ENCODE measurements around the gene NCKAP5.
"Not testable (repeated sequence)": the region's sequence is repeated elsewhere in the genome, so short reads cannot be mapped to it uniquely, and the experiment has no call there.

Gene NCKAP5

DNA sequence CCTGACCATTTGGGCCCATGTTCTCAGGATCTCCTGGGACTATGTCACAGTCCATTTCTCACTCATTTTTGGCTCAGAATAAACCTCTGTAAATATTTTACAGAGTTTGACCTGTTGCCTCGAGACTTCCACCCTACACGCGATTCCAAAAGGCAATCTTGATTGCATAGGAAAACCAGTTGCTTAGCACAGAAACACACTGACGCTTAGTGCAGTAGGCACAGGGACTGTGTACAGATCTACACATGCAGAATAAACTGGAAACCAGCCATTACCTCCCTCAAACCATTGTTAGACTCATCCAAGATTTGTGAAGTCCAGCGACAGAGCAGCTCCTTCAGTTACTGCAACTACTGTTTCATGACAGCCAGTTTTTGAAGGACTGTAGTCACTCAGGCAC is 73.0 kb downstream of the NCKAP5 start:
- DNase-seq: no peak

DNA sequence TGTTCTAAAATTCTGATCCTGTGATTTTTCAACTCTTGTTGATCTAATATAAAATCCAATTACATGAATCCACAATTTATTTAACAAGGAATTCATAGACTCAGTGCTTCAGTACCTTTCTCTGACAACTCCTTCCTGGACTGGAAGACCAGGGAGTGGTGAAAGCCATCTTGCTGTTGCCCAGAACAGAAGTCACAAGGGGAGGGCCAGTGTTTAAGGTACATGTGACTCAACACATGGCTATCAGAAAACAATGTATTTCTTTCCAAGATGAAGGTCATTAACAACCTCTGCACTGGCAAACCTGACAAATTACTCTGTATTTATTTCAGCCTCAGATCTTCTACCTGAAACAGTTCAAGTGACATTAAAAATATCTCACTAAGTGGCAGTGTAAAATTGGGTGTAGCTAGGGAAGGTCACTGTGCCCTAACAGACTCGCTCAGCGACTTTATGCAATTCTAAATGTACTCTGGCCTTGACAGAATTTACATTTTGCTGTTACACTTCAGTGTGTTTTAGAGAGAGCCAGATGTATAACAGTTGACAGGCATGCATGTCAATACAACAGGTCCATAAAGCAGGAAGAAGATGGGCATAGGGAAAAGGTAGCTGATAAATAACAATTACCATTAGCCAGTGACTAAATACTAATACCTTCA is 75.4 kb downstream of the NCKAP5 start:
- DNase-seq: no peak

DNA sequence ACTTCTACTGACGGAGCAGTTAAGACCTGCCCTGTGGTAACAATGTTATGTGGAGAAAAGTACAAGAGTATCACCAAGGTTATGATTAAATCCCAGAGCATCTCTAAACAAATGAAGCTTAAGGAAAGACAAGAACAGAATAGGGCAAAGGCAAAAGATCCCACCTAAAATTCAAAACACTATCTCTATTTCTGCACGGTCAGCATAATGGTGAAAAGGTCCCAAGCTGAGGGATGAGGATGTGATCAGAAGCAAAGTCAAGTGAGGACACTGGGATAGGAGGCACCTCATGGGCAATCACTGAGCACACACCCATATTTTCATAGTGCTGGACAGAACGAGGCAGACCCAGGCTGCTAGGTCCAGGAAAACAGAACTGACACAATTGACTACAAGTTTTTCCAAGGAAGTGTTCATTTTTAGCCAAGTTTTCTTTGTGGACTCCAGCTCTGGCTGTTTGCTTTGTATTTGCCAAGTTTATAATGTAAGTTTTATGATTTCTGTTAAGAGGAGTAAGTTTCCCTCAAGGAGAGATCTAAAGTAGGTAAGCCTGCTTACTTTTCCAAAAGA is 77.8 kb downstream of the NCKAP5 start:
- no peak for DNase-seq

DNA sequence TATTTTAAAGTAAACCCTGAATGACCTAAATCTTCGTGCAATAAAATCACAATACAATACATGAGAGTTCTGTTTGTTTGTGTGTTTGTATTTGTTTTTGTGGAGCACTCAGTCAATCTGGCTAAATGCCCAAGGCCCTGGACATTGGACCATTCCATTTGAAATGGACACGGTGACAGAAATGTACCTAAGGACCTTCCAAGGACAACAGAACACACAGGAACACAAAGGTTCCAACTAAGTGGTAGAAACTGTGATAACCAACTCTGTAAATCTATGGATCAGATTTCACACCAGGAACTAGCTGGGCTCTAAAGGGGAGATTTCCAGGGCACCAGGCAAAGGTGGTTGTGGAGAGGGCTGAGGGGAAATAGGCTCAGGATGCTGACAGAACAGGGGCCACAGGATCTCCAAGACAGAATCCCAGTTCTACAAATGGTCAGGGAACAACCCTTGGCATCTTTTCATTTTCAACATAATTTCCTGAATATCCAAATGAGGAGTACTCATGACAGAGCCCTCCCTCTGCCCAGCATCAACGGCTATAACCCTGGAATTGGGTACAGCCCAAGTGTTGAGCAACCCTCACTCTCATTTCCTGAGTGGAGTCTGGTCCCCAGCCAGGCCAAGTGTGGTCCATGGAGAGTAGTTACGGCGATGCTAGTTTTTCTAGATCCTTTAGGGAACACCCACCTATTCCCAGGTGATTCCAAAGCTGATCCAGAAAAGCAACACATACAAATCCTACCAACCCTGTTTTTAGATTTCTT is 78.4 kb downstream of the NCKAP5 start:
- DNase-seq: no peak

DNA sequence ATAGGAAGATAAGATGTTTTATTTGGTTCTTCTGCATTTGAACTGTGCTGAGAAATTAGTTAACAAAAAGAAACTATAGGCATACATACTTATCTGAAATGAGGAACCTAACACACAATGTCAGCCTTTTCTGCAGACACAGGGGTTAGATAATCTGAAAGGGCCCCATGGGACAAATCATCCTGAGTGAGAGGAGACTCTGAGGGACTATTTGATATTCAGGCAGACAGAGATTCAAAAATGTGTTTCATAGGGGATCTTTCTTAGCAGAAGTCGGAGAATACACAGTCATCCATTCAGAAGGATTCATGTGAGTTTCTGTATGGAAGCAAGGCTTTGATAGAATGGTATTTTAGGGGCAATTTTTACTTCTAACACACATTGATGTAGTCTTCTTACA is 79.1 kb downstream of the NCKAP5 start:
- DNase-seq: no peak

DNA sequence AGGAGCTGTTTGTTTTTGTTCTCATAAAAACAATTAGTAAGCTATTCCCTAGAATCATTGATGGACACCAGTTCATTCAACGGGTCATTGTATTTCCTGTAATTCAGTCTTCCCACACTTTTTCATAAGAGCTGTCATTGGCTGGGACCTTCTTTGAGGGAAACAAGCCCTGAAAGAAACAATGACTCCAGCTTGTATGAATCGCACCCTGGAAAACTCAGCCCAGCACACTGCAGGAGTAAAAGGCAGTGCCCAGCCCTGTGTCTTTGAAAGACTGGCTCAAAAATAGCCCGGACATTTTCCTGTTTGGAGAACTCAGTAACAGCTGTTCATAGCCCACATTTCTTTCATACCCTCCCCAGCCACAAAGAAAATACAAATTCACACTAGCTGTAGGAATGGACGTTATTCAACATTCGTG is 81.5 kb downstream of the NCKAP5 start:
- DNase-seq: no peak

DNA sequence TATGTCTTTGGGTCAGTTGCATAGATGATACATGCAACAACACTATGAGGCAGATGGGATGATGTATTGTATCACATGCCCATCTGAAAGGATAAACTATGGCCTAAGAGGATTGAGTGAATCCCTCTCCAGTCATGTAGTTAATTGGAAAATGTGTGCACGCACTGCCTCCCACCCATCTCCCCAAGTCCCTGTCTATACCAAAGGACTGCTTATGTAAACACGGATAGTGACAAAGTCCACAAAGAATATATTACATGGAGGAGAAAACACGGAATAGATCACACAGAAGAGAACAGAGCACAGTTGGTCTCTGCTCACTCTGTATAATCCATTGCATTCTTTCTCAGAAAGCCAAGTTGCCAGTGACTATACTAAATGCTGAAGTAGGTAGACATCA is 82.4 kb downstream of the NCKAP5 start:
- no peak for DNase-seq

DNA sequence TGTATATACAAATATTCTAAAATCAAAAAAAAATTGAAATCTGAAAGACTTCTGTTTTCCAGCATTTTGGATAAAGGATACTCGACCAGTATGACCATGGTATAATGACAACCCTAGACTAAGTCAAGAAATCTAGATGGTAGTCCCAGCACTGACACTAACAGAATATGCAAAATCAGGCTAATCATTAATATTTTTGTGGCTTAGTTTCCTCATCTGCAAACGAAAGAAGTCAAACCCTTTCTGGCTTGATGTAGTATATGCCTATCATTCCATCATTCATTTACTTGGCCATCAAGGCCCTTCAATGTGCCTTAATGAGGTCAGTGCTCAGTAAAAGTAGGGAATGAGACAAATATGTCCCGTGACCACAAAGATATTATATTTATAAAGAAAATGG is 83.5 kb downstream of the NCKAP5 start:
- no peak for DNase-seq

DNA sequence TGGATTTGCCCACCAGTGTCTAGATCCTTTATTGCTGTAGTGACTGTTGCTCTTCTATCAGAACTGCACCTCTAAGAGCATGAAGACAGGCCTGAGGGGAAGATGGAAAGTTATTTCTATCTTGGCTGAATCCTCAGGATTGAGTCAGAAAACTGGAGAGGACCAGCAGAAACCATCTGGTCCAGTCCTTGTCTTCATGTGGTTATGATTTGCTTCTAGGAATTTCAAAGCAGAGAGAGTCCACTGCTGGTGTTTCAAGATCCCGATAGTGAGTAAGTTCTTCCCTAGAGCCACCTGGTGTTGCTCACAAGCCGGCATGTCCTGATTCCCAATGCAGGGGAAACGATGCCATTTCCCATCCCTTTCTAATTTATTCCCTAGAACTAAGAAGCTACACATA is 84.2 kb downstream of the NCKAP5 start:
- no peak for DNase-seq

DNA sequence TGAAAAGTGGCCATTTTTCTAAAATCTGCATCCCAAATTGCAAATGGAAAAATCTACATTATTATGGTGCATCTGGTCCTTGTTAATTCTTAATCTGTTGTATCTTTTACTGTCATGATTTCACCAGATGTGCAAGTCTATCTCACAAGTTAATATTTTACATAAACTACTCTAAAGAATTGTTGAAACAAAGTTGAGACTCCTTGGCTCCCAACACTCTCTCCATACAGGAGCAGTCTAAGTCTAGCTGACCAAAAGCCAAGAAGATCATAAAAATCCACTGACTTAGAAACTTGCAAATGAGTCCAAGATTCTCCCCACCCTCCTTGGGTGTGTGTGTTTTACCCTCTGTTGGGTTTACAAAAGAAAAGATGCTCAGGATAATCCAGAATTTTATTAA is 85.1 kb downstream of the NCKAP5 start:
- no peak for DNase-seq

DNA sequence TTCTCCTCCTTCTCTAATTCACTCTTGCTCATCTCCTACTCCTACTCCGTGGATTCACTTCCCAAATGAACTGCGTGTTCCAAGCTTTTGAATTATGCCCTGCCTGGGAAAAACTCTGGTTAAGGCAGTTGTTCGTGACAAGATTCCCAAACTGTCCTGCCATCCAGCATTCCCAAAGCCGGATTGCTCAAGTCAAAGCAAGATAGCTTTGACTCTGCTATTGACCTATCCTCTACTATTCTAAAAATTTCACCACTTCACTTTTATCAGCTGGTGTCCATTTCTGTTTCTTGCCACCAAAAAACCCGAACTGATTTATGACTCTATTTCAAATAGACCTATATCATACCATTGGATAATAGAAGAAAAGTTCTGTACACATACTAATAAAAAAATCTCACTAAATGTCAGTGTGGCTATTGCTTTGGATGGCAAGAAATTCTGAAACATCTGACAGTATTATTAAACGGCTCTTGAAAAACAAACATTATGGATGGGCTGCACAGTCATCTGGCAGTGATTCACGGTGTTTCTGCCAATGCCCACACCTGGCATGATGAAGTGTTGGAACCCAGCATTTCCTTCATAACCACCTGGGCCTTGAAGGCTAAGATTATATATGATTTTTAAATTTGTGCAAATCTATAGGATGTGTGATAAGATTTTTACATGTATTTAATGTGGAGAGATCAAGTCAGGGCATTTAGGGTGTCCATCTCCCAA is 87.4 kb downstream of the NCKAP5 start:
- no peak for DNase-seq

DNA sequence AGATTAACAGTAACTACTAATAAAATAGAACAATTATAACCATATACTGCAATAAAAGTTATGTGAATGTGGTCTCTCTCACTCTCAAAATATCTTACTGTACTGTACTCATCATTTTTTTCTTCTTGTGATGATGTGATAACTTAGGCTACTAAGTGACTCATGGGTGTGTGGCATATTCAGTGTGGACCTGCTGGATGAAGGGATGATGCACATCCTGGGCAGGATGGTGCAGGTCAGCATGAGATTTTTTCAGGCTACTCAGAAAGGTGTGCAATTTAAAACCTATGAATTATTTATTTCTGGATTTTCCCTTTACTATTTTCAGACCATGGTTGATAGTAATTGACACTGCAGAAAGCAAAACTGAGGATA is 90.7 kb downstream of the NCKAP5 start:
- no peak for DNase-seq

DNA sequence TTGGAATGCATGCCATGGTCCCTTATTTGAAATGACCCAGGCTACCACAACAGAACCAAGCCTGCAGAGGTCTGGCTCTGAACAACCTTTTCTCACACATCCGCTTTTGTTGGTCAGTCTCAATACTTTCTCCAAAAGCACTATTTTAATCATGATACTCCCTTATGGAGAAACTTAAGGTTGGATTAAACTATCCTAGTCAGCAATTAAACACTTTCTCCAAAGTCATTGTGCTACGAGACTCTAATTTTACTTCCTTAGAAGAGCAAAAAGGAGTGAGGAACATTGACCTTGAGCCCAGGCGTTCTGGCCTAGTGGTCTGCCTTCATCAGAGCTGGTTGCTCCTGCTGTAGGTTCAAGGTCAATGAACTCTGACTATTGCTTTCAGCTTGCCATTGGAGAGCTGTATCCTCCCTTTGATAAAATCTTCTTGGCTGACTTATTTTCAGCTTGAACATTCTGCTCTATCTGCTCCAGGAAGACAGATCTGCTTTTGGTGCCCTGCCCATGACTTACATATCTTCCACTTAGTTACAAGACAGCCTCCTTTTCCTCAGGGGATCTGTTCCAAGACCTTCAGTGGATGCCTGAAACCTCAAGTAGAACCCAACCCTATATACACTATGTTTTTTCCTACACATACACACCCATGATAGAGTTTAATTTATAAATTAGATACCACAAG is 91.2 kb downstream of the NCKAP5 start:
- no peak for DNase-seq

DNA sequence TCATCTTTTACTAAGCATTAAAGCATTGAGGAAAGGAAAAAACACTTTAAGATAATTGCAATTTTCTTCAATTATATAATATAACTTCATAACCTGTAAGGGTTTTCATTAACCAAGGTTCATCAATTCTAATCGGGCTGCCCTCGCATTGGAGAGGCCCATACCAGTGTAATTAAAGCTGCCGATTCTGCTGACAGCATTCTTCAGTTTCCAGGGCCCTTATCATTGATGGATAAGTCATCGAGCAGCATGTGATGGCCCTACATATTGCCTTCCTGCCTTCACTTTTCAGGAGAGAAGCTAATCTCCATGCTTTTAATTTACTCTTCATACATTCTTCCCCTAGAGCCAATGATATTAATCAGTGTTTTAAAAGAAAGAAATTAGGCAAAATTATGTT is 92.0 kb downstream of the NCKAP5 start:
- no peak for DNase-seq

DNA sequence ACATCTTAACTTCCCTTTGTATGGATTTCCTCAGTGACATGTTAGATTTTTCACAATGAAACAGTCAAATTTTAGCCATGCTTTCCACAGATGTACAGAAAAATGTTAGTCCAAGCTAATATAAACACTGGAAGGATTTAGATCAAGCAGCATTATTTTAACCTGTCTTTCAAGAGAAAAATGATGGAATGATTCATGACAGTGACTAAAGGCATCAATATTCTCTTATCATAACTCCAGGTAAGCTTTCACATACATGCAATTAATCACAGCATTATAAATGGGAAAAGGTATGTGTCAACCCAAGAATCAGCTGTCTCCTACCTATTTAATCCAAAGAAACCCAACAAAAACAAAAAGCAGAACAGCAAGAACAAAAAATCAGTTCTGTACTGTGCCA is 92.7 kb downstream of the NCKAP5 start:
- no peak for DNase-seq

DNA sequence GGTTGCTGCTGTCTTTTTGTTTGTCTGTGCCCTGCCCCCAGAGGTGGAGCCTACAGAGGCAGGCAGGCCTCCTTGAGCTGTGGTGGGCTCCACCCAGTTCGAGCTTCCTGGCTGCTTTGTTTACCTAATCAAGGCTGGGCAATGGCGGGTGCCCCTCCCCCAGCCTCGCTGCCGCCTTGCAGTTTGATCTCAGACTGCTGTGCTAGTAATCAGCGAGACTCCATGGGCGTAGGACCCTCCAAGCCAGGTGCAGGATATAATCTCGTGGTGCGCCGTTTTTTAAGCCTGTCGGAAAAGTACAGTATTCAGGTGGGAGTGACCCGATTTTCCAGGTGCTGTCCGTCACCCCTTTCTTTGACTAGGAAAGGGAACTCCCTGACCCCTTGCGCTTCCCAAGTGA is 97.8 kb downstream of the NCKAP5 start:
- DNase-seq: not testable (repeated sequence)

DNA sequence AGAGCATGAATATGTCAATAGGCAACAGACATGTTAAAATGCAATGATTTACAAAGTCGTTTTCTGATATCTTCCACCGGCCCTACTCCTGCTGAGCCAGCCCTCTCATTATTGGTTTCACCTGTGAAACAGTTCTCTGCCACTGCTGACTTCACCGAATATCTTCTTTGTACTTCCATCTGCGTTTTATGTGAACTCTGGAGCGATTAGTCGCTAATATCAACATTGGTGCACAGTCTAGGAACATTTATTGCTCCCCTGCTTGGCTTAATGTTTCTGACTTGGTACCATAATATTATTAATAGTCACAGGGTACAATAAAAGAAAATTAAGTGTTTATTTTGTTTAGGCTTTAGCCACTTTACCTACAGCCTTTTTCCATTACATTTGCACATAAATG is 105.5 kb downstream of the NCKAP5 start:
- DNase-seq: no peak

DNA sequence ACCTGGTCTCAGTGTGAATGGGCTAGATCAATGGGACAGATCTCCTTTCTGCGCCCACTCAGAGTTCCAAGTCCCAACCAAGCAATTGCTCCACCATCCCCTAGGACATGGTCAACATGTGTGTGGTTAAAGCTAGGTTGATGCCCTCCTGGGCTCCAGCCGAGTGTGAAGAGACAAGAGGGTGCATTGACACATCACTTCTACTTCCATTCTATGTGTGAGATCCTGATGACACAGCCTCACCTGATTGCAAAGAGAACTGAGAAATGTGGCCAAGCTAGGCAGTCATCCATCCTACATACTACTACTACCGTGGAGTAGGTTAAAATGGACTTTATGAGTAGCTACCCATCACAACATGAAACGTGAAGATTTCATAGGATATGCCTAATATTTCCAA is 106.8 kb downstream of the NCKAP5 start:
- DNase-seq: no peak

DNA sequence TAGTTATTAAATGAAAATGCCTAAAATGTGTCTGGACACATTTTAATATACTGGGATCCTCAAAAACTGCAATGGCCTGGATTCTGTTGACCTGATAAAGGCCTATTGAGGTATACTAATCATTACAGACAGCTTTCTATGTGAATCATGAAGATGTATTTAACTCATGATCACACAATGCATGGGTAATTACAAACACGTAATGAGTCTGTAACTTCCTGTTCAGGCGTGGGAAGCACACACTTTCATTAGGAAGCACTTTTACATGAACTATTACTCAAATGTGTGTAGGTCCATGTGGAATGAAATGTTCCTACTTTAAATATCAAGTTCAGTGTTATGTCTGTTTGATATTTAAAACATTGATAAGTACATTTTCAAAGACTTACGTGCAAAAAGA is 108.7 kb downstream of the NCKAP5 start:
- no peak for DNase-seq

DNA sequence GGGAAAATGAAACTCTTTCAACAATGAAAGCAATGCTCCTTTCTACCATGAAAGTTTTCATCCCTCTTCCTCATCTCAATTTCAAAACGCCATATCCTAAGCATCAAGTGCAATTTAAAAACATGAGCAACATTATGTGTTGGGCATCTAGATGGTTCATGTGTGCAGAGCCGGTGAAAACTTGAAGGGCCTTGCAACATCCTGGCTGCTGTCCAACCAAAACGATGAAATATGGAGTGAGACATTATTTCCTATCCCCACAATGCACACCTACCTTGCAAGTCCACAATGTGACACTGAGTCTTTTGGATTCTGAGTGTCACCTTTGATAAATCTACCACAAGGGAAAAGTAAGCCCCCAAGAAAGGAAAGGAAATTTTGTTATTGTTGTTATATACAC is 110.0 kb downstream of the NCKAP5 start:
- DNase-seq: no peak

DNA sequence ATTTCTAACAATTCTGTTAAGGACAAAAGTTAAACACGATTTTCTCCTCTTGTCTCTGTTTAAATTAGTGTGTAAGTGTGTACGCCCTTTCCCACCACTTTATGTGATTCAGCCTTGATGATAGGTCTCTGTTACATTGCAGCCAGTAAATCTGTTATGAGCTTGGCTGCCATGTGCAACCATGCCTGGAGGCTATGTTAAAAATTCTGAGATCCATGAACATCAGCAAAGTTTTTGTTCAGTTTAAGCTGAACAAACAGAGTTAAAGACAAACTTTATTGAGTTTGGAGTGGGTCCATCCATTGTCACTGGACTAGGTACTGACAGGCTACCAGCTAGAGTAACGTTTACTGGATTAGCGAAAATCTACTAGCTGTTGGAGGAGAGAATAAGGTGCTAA is 110.4 kb downstream of the NCKAP5 start:
- DNase-seq: no peak

DNA sequence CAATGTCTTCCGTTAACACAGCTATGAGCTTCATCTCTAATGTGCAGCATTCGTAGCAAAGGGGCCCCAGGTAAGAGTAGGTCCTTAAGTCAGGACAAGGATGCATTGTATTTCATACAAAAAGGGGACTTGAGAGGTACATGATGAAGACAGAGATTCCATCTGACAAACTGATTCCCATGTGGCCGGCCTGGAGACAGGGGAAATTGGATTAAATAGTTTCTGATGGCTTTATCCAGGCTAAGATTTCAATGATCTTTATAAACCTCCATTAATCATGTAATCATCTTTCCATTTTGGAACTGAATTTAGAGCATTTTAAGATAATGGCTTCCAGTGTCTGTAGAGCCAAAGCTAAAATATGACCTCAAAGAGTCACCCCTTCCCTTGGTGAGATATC is 111.3 kb downstream of the NCKAP5 start:
- DNase-seq: no peak

DNA sequence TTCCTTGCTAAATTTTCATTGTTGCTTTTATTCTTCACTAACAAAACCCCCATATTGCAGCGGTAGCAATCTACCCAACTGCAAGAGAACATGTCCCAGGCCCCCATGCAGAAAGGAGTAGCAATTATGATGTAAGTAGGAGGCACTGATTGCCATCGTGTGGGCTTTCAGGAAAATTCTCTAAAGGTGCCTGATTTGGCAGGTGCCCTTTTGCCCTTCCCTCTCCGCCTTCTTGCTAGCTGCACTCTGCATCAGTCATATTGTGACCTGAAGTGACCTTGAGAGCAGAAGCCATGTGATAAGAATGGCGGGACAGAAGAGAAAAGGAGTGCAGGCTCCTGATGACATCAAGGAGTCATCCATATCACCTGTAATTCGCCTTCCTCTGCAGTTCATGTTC is 112.1 kb downstream of the NCKAP5 start:
- DNase-seq: no peak

Data from effector CD4-positive, alpha-beta T cell (primary cell).